GM12872 (cell line): ENCODE measurements around the gene FAM240B.

Experiments used
- TF ChIP-seq, protein P1 (sequence below): IDR thresholded peaks from 3 replicates; pipeline ENCODE4 v1.5.1; 2011; ENCODE audit warnings: low read depth, mild to moderate bottlenecking, low read length, moderate library complexity; ENCODE audit not compliant: insufficient read depth

The FAM240B gene

GRCh38 chr9:38671748-38672147 is 48.2 kb downstream of the FAM240B start:
- TF ChIP-seq, protein P1, sequence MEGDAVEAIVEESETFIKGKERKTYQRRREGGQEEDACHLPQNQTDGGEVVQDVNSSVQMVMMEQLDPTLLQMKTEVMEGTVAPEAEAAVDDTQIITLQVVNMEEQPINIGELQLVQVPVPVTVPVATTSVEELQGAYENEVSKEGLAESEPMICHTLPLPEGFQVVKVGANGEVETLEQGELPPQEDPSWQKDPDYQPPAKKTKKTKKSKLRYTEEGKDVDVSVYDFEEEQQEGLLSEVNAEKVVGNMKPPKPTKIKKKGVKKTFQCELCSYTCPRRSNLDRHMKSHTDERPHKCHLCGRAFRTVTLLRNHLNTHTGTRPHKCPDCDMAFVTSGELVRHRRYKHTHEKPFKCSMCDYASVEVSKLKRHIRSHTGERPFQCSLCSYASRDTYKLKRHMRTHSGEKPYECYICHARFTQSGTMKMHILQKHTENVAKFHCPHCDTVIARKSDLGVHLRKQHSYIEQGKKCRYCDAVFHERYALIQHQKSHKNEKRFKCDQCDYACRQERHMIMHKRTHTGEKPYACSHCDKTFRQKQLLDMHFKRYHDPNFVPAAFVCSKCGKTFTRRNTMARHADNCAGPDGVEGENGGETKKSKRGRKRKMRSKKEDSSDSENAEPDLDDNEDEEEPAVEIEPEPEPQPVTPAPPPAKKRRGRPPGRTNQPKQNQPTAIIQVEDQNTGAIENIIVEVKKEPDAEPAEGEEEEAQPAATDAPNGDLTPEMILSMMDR = no peak

- TF ChIP-seq, protein P1 = no peak
These were observed 48.6 kb downstream of the FAM240B start for GRCh38 chr9:38671372-38671731.

DNA sequence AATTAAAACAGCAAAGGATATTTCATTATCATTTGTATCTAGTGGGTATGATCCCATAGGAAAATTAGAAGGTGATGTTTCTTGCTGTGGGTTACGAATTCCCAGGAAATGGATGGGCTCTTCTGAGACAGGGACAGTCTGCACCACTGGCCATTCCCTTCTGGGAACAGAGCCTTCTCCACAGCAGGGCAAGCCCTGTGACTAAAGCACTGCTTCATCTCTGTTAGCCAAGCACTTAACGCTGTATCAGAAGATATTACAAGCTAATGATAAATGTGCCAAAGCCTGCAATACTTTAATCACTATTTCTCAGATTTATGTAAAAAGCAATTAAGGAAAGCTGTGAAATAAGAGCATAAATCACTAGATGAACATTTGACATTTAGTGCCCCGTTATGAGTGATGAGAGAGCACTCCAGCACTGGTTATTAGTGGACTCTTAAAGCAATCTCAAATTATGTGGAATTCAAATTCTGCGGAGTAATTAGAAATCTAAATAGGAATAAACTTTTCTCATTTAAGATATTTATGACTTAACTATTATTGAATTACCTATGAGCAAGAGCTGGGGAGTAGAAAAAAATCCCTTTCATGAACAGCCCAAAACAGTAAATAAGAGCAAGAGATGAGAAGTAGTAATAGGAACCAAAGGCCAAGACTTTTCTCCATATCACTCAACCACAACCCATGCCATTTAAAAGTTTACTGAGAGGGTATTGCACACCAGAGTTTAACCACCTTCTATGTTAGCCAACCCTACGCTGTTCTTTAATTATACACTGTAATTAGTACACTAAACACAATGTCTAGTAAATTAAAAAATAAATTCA is 49.2 kb downstream of the FAM240B start:
- TF ChIP-seq, protein P1 = no peak

DNA sequence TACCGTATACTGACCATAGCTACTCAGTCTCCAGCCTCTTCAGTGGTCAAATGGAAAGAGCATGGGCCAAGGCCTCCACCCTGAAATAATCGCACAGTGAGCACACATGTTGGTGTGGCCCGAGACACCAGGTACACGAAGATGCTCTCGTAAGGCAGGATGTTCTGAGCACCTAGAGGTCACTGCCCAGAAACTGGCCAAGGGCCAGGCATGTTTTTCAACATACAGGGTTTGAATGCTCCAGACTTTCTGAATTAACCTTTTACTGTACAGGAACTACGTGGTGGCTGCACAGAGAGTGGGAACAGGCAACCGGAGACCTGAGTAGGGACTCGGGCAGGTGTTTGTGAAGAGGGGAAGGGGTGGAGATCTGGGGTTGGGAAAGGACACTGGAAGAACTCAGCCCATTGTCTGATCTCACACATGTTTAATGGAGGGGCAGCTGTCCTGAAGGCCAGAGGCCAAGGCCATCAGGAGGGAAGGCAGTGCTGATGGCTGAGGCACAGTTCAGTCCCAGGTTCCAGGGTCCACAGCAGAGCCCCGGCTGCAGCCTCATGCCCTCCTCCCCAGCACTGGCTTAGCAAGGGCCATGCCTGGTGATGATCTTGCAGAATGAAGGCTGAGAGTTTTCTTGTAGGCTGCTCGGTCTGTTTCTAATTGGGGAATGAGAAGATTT is 51.0 kb downstream of the FAM240B start:
- TF ChIP-seq, protein P1 = no peak

GRCh38 chr9:38662763-38663593 is 57.0 kb downstream of the FAM240B start:
- TF ChIP-seq, protein P1 = no peak

GRCh38 chr9:38659538-38659937 is 60.4 kb downstream of the FAM240B start:
- TF ChIP-seq, protein P1 = no peak

DNA sequence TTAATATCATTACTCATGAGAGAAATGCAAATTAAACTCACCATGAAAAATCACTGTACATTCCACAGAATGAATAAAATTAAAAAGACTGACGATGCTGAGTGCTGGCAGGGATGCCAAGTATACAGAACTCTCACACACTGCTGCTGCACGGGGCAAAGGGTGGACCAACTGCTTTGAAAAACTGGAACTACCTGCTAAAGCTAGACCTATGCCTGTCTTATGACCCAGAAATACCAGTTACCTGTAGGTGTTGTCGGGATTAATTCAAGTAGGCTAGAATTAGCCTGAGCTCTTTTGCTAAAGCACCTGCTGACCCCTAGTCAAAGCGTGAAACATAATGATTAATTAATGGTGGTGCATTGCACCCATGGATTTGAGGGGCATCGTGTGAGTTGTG is 63.0 kb downstream of the FAM240B start:
- TF ChIP-seq, protein P1 = no peak
